Measurements from ENCODE around the gene INTS6. TPM values are rescaled to one million over a fixed set of nuclear protein-coding genes. Genes with fewer than 3 reads are reported as not detected.

Gene INTS6
- total and polyA plus RNA-seq, 2 donors (not counting 1 experiment from before 2014, with no cell fraction given), result 15.4 to 74.7 TPM

DNA sequence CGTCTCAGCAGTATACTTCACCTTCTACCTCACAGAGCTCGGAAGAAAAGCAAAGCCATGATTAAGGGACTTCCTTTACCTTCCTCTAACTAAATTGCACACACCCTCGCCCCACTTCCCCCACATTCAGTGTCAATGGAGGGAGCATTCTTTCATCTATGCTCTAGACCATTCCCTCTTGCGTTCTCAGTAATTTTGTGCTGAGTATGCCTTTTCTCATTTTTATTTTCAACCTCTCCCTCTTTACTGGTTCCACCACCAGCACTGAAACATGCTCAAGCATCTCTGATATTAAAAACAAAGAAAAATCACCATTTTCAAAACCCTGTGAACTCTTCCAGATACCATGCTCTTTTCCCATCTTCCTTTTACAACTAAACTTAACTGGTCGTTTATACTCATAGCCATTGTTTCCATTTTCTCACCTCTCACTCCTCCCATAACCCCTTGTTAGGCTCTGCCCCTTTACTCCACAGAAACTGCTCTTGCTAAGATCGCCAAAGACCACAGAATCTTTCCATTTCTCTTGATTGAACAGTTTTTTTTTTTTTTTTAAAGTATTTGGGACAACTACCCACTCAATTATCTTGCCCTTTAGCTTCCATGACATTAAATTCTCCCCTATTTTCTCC is 81.0 kb downstream of the INTS6 start:
- Histone ChIP-seq H3K36me3 (replicated peaks in 1 of 2; ENCODE audit: control extremely low read depth in 1 of 2, control insufficient read depth in 1 of 2, extremely low read depth in 1 of 2, insufficient read depth in 2 of 2, low read length in 1 of 2) (peaks cover 6 to 69% of the 10 kb centered on the region in 2 experiments), H4K20me1 (ENCODE audit: control insufficient read depth, insufficient read depth, low read length, poor library complexity, severe bottlenecking) (no peaks in the 10 kb centered on the region), H3K79me2 (ENCODE audit: control insufficient read depth, insufficient read depth, low read length) (no peaks in the 10 kb centered on the region), H3K4me3 (ENCODE audit: control extremely low read depth in 1 of 5, extremely low read depth in 1 of 5, insufficient read depth in 1 of 5, low read depth in 2 of 5, low read length in 4 of 5) (no peak overlapping the region), H3K4me2 (replicated peaks; ENCODE audit: low read depth, low read length, poor library complexity, severe bottlenecking) (no peak overlapping the region), H3K27ac (ENCODE audit: low read length in 2 of 2) (no peak overlapping the region), H3K9me3 (ENCODE audit: control extremely low read depth in 1 of 3, control insufficient read depth in 2 of 3, insufficient read depth in 1 of 3, low read length in 2 of 3) (no peaks in the 10 kb centered on the region), H3K27me3 (replicated peaks in 1 of 4; ENCODE audit: control extremely low read depth in 1 of 4, control insufficient read depth in 3 of 4, insufficient read depth in 4 of 4, low read length in 3 of 4) (no peaks in the 10 kb centered on the region), H2AFZ (ENCODE audit: insufficient read depth, low read depth, low read length, poor library complexity, severe bottlenecking) (no peak overlapping the region), H3K4me1 (ENCODE audit: control insufficient read depth in 2 of 2, insufficient read depth in 2 of 2, low read length in 2 of 2) (no peaks in the 10 kb centered on the region), H3K9ac (ENCODE audit: low read length) (no peak overlapping the region)
- ChIA-PET POLR2A (no interaction called here), CTCF (no interaction called here)
- DNase-seq (no peak), ATAC-seq (ENCODE audit: low read depth) (no peak)
- H3K4me1 Mint-ChIP-seq, result no peaks in the 10 kb centered on the region
- 95% methylated on average over 5 of the region's 6 CpGs for WGBS (ENCODE audit: insufficient coverage)
- intact Hi-C loops (cut with micrococcal nuclease), result no loop called here
- H3K27ac Mint-ChIP-seq, result no peak overlapping the region
- H3K9me3 Mint-ChIP-seq (ENCODE audit: insufficient read depth), result no peaks in the 10 kb centered on the region
- no peaks in the 10 kb centered on the region for H3K27me3 Mint-ChIP-seq
- TF ChIP-seq, protein P1, sequence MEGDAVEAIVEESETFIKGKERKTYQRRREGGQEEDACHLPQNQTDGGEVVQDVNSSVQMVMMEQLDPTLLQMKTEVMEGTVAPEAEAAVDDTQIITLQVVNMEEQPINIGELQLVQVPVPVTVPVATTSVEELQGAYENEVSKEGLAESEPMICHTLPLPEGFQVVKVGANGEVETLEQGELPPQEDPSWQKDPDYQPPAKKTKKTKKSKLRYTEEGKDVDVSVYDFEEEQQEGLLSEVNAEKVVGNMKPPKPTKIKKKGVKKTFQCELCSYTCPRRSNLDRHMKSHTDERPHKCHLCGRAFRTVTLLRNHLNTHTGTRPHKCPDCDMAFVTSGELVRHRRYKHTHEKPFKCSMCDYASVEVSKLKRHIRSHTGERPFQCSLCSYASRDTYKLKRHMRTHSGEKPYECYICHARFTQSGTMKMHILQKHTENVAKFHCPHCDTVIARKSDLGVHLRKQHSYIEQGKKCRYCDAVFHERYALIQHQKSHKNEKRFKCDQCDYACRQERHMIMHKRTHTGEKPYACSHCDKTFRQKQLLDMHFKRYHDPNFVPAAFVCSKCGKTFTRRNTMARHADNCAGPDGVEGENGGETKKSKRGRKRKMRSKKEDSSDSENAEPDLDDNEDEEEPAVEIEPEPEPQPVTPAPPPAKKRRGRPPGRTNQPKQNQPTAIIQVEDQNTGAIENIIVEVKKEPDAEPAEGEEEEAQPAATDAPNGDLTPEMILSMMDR (IDR thresholded peaks at IDR 0.05), result no peak
- TF ChIP-seq EZH2 (IDR thresholded peaks at IDR 0.05; ENCODE audit: borderline replicate concordance, insufficient read depth, low read depth, low read length, poor library complexity, severe bottlenecking), result no peak
- H3K4me3 Mint-ChIP-seq, result no peak overlapping the region

DNA sequence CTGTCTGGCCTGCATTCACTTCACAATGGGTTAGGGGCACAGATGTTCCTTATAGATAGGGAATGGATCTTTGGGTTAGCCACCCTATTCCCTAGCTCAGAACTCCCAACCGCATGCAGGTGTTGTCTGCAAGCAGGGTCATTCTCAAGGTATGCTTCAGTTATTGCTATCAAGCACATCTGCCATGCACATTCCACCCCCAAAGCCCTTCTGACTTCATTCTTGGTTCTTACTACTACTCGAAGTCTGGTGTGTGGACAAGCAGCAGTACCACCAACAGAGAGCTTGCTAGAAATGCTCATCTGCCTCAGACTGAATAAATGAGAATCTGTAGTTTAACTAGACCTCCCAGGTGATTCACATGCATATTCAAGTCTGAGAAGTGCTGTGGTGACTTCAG is 82.0 kb downstream of the INTS6 start:
- Histone ChIP-seq H3K4me2 (replicated peaks; ENCODE audit: low read depth, low read length, poor library complexity, severe bottlenecking) (no peak overlapping the region), H3K4me1 (ENCODE audit: control insufficient read depth in 2 of 2, insufficient read depth in 2 of 2, low read length in 2 of 2) (no peaks in the 10 kb centered on the region), H3K27ac (ENCODE audit: low read length in 2 of 2) (no peak overlapping the region), H3K9me3 (ENCODE audit: control extremely low read depth in 1 of 3, control insufficient read depth in 2 of 3, insufficient read depth in 1 of 3, low read length in 2 of 3) (no peaks in the 10 kb centered on the region), H3K4me3 (ENCODE audit: control extremely low read depth in 1 of 5, extremely low read depth in 1 of 5, insufficient read depth in 1 of 5, low read depth in 2 of 5, low read length in 4 of 5) (no peak overlapping the region), H3K36me3 (replicated peaks in 1 of 2; ENCODE audit: control extremely low read depth in 1 of 2, control insufficient read depth in 1 of 2, extremely low read depth in 1 of 2, insufficient read depth in 2 of 2, low read length in 1 of 2) (peaks cover 1 to 74% of the 10 kb centered on the region in 2 experiments), H2AFZ (ENCODE audit: insufficient read depth, low read depth, low read length, poor library complexity, severe bottlenecking) (no peak overlapping the region), H4K20me1 (ENCODE audit: control insufficient read depth, insufficient read depth, low read length, poor library complexity, severe bottlenecking) (no peaks in the 10 kb centered on the region), H3K9ac (ENCODE audit: low read length) (no peak overlapping the region), H3K27me3 (replicated peaks in 1 of 4; ENCODE audit: control extremely low read depth in 1 of 4, control insufficient read depth in 3 of 4, insufficient read depth in 4 of 4, low read length in 3 of 4) (no peaks in the 10 kb centered on the region), H3K79me2 (ENCODE audit: control insufficient read depth, insufficient read depth, low read length) (no peaks in the 10 kb centered on the region)
- H3K9me3 Mint-ChIP-seq (ENCODE audit: insufficient read depth), result no peaks in the 10 kb centered on the region
- ChIA-PET CTCF (no interaction called here), POLR2A (no interaction called here)
- ATAC-seq (ENCODE audit: low read depth) (no peak), DNase-seq (no peak)
- TF ChIP-seq EZH2 (IDR thresholded peaks at IDR 0.05; ENCODE audit: borderline replicate concordance, insufficient read depth, low read depth, low read length, poor library complexity, severe bottlenecking), result no peak
- TF ChIP-seq, protein P1 (IDR thresholded peaks at IDR 0.05), result no peak
- intact Hi-C loops (cut with micrococcal nuclease), result no loop called here
- H3K4me3 Mint-ChIP-seq, result no peak overlapping the region
- 100% methylated on average over 1 of the region's 2 CpGs for WGBS (ENCODE audit: insufficient coverage)
- H3K27ac Mint-ChIP-seq, result no peak overlapping the region
- no peaks in the 10 kb centered on the region for H3K4me1 Mint-ChIP-seq
- no peaks in the 10 kb centered on the region for H3K27me3 Mint-ChIP-seq

All from B cell (primary cell).